NOMO-1 (cell line): ENCODE results near the gene AFF2.
"Not testable (repeated sequence)": the region's sequence is repeated elsewhere in the genome, so short reads cannot be mapped to it uniquely, and the experiment has no call there.

Experiments used
- DNase-seq, 2 experiments: peaks; one replicate each; lab custom pipeline; 2025; ENCODE audit not compliant: unreplicated experiment in 2 of 2; lab: John Stamatoyannopoulos, UW

AFF2 gene

DNA sequence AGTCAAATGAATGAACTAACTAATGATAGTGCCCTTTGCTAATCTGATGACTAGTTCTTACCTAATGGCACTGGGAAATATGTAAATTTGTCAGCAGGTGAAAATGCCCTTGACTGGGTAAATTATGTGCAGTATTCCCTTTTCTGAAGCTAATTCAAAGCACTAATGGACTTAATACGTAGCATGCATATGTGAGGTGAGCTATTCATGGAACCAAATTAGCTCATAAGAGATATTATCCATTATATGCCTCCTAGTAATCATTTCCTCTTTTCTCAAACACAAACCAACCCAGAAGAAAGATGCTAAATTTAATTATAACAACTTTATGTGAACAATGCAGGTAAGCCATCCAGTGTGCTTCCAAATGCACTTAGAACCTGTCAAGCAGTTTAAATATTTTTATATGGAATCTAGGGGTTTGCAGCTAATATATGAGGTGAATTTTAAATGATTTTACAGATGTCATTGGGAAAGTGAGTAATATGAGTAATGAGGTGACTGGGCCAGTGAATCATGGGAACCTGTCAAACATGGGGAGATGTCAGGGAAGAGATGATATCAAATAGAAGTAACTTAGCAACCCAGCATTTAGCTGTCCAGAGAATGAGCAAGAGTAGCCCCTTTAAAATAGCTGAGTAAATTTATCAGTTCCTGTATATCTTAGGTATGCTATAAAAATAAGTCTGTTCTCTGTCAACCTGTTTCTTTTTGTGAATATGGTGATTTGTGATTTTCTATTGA, 315.0 kb downstream of the AFF2 start:
- peak in 1 of 2 experiments; percentile 18 for DNase-seq

DNA sequence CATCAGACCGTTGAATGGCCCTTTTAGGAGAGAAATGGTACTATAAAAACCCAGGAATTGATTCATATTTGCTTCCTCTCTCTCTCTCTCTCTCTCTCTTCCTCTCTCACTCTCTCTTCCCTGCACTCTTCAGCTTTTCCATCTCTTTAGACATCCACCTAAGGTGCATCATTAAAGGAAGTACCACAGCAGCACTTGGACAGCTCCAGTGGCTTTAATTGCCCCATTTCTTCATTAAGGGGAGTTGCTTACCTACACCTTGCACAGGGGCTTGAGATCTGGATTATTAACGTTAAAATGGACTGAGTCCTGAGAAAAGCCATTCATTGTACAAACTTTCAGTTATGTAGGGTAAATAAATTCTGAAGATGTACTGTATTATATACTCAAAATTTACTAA, 323.6 kb downstream of the AFF2 start:
- DNase-seq: no peak

DNA sequence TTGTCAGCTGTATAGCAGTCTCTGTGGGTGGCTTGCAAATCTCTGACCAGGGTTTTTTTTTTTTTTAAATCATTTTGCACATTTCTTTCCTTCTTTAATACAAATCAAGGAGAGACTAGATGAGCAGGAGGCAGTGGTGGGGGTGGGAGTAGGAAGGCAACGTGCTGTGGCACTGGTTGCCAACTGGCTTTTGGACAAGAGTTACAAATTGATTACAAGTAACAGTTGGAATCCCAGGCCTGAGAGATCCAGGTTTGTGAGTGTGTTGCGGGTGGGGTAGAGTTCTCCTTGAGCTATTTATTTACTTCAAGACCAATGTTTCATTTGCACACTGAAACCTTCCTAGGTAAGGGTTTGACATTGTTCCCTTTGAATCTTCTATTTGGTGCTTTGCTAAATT, 325.3 kb downstream of the AFF2 start:
- DNase-seq: no peak

DNA sequence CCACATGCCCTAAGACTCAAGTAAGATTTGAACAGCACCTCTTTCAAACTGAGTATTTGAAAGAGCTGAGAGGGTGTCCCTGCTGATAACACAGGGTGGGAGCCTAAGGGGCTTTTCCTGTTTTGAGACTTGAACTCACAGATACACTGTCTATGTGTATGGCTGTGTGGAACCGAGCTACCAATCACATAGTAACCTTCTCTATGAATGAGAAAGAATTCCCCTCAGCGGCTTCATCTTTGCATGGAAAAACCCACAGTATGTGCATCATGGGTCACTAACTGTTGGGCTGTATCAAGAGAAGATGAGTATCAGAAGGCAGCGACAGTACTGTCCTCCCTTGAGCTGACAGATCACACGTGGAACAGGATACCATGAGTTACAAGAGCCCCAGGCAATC, 336.3 kb downstream of the AFF2 start:
- no peak for DNase-seq

DNA sequence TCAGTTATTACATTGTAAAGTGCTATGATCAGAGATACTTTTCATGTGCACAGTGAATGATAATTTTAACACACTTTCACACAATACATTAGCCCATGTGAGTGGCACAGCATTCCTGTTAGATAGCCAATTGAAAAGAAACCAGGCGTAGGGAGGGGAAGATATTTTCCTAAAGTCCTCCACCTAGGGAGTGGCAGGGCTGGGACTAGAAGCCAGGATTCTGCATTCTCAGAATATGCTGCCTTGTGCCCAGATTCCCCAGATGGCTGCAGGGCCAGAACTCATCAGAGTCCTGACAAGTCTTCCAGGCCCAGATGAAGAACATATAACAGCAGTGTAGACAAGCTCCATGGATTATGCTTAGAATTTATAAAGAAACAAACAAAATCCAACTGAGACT, 350.2 kb downstream of the AFF2 start:
- DNase-seq: no peak

DNA sequence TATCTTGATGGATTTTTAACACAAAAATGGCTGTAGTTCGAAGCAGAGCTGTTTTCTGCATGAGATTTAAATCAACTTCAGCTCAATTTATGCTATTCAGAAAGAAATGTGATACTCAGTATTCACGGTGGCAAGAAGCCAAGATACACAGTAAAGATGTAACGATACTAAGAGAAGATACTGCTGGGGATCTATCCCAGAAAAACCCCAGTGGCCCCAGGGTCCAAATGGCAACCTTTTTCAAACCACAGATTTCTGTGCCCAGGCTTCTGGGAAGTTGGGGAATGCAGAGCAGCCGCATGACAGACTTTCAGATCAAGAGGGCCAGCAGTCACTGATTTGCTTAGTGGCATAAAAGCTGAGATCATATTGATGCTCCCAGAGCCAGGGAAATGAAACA, 353.9 kb downstream of the AFF2 start:
- no peak for DNase-seq

DNA sequence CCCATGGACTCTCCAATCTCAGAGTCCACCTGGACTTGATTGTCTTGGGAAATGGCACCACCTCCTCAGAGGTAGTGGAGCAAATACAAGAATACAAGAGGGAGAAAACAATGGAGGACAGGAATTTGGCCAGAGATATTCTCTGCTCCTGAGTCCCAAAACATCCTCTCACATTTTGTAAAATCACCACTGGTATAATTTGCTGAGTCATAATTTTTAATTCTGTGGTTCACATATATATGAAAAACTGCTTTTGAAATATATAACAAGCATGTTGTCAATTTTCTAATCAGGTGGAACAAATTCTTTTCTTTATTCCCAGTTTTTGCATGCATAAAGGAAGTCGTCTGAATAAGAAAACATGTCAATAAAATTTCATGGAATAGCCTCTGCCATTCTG, 356.1 kb downstream of the AFF2 start:
- DNase-seq: no peak

DNA sequence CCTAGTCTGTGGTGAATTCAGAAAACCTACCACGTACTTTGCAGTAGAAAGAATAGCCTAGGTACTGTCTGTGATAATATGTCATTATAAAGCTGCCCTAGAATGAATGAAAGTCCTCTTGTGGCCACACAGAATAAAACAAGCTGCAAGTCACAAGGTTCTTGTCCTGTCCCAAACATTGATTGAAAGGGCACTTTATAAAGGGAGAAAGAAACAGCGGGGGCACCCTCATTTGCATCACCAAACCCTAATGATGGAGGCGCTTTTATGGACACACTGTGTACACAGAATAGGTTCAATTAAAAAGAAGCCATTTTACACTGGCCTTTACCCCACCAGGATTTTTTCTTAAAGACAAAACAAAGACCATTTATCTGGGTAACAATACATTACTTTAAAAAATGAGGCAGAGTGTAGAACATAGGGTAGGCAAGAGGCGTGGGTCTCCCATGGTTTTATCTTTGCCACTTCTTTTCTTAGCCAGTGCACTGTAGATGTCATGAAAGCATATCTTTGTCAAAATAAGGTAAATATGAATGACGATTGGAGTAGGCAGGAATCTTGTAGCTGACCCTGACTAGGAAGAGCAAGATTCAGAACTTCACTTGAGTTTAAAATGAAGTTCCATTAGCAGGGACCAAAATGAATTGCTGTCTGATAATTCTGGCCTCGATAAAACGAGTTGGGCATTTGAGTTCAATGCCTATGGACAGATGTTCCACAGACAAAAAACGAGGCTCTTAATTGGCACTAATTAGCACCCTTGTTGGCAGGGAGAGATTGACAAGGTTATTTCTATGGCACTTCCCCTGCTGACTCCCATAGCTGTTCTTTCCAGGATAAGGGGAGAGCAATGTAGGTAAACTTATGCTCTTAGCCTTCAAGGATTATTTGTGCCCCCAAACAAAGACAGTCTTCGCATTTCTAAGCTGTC, 365.1 kb downstream of the AFF2 start:
- no peak for DNase-seq

DNA sequence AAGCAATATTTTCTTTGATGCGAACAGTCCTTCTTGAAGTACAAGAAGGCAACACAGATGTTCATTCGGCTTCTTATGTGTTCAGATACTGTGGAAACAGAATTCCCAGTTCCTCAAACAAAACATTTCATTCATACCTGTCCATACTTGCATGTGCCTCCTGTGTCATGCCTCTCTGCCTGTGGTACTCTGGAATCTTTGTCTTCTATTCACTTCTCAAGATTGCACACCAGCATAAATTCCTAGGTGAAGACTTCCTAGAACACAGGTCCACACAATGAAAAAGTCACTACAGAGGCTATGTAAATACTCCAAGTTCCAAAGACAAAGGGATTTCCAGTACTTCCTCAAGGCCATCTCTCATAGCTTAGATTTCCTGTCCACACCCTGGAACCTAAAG, 367.2 kb downstream of the AFF2 start:
- no peak for DNase-seq

DNA sequence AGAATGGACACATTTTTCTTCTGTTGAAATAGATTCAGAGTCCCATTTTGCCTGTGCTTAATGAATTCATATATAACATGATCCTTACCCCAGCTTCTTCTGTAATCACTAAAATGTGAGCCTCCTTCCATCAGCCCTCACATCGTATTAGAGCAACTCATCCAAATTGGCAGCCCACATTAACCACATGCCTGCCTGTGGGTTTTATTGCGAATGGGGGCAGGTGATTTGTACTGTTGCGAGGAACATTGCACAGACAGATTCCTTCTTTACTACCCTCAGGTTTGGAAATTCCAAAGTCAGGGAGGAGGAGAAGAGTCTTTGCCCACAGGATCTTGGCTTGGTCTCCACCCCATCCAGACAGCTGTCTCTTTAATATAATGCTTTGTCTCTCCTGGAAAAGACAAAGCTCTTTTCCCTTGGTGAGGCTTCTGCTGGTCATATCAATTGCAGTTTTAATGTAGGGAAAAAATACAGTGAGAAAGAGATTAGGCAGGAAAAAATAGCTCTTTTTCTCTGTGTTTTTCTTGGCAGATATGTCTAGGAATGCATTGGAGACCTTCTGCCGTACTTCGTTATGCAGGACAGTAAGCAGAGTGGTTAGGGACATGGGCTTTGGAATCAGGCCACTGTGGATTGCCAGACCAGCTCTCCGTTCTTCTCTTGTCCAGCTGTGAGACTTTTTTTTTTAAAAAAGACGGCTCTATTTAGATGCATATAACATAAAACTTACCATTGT, 371.2 kb downstream of the AFF2 start:
- no peak for DNase-seq

DNA sequence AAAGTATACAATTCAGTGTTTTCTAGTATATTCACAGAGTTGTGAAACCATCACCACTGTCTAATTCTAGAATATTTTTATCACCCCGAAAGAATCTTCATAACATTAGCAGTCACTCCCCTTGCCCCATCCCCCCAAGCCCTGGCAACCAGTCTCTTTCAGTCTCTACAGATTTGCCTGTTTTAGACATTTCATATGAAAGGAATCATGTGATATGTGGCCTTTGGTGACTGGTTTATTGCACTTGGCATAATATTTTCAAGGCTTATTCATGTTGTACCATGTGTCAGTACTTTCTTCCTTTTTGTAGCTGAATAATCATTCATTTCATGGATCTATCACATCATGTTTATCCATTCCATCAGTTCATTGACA, 371.7 kb downstream of the AFF2 start:
- no peak for DNase-seq

DNA sequence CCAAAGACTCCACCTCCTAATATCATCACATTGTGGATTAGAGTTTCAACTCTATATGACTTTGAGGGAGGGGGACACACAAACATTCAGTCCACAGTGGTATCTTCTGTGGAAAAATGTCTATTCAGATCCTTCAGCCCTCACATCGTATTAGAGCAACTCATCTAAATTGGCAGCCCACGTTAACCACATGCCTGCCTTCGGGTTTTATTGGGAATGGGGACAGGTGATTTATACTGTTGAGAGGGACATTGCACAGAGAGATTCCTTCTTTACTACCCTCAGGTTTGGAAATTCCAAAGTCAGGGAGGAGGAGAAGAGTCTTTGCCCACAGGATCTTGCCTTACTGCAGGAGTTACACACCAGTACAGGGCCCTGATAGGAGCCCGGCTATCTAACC, 372.5 kb downstream of the AFF2 start:
- DNase-seq: no peak

DNA sequence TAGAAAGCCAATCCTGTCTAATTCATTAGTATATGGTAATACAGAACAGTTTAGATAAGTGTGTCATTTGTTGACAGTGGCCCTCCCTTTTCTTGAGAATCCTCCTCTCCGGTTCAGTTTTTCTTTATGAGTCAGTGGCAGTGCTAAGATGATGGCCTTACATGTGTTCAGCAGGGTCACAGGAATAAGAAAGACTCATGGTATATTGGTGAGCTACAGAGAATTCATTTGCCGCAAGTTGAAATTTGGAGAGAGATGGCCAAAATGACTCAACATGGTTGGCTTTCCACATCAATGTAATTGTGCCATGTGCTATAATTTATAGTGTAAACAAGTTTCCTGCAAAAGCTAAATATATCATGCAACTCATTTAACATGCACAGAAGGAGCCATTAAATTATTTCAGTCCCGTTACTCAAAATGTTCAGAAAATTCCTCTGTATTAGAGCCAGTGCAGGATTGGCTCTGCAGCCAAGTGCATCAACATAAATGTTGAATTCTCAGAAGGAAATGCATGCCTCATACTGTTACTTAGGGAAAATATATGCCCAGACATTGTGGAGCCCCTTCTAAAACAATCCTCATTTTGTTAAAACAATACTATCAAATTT, 374.3 kb downstream of the AFF2 start:
- DNase-seq: no peak

DNA sequence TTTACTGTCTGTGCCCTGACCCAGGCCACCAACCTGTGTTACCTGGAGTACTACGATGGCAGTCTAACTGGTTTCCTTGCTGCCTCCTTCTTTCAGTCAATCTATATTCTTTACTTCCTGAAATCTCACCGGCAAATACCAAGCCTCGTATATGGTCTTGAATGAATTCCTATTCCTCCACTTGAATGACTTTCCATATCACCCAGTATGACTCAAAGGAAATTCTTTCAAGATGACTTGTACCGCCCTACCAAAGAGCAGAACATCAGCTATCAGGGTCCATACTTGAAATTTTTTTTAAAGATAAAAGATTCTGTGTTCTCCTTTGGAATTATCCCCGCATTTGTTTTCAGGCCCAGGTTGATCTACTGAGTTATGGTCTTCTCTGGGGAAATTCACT, 378.0 kb downstream of the AFF2 start:
- DNase-seq: no peak

DNA sequence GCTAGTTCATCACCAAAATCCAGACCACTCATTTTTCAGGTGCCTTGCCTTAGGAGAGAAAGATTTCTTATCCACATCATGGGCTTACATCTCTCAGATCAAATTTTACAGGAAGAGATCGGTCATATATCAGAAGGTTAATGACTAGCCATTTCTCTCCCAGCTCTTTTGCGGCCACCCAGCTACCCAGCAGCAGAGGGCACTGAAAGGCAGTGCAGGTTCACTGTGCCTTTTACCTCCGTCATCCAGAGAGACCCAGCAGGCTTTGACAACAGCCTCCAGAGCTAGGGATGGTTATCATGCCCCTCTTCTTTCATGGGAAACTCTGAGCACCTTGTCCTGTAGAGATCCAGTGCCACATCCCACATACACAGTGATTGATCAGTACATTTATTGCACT, 384.8 kb downstream of the AFF2 start:
- no peak for DNase-seq

DNA sequence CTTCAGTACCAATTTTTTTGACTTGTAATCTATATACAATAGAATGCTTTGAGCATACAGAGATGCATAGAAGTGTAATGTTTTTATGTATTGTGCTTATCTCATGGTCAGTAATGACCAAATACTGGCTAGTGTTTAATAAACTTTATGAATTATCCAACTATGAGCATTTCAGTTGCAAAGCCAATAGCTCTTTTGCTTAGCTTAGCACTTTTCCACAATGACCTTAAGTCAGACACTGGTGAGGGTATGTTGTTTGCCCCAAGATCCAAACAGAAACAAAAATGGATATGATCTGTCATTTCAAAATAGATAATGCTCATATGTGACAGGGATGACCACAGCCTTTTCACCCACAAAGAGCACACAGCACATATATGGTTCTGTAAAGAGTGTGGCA, 393.0 kb downstream of the AFF2 start:
- DNase-seq: no peak

DNA sequence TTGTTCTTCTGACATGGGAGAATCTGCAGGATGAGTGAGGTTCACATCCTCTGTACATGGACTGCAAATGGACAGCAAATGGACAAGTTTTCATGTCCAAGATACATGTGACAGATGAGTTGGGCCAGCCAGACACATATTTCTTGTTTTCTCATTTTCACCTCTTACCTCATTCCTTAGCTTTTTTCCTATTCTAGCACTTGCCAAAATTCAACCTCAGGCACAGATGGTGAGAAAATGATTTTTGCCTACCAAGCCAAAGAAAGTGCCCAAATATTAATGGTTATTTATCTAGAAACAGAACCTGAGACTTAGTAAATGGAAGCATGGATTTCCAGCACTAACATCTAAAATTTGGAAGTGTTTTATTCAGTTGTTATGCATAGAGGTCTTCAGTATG, 402.2 kb downstream of the AFF2 start:
- no peak for DNase-seq

DNA sequence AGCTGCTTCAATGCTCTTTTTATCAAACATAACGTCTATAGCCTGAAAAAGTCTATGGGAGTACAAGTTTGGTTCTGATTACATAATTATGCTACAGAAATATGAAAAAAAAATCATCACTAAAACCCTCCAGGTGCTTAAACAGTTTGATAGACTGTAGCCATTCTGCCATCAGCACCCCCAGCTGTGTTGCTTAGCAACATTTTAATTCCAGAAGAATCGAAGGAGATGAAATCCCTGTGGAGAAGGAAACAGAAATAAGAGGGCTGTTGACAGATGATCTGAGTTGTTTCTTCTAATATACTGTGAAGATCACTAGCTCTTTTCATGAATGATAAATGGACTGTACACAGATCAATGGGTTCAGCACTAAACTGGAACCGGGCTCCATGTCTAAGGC, 402.8 kb downstream of the AFF2 start:
- no peak for DNase-seq

DNA sequence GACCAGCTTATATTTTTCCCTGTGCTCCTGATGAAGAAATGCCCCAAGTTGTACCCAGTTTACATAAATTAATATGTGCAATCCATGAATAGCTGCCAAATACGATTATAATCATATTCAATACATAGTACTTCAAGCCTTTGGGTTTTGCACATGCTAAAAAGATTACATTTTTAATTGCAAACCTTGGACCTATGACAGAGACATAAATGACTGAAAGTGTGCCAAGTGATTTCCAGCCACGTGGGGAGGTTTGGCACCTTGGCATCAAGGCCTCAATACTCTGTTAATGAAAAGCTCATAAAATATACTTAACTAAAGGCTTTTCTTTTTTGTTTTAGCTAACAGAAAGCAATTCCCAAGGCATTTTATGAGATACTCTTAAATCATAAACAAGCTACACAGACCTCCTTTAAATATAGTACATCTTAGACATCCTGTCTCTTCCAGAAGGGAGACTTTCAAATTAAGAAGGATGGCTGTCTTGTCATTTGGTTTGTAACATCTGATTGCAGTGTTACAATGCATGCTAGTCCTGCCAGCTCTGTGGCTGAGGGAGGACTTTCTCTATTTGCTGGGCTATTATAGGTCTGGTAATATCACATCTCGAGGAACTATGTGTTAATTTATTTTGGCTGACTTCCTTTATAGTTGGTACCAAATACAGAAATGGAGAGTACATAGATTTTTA, 404.1 kb downstream of the AFF2 start:
- no peak for DNase-seq

DNA sequence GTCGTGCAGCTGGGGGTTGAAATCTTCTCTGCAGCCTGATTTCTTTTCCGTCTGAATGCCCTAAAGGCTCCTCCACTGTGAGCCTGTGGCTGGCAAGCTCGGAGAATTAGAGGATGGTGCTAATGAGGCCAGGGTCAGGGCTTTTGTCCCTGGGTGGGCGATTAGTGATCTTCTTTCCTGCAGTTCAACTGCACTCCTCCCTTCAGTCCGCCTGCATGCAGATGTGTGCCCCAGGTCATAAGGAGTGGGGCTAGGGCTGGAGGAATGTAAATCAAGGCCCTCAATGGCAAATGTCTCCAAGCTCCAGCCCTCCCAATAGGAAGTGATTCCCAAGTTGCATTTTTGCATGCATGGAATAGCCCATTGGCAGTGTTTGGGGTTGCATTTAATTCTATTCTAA, 405.0 kb downstream of the AFF2 start:
- DNase-seq: no peak

DNA sequence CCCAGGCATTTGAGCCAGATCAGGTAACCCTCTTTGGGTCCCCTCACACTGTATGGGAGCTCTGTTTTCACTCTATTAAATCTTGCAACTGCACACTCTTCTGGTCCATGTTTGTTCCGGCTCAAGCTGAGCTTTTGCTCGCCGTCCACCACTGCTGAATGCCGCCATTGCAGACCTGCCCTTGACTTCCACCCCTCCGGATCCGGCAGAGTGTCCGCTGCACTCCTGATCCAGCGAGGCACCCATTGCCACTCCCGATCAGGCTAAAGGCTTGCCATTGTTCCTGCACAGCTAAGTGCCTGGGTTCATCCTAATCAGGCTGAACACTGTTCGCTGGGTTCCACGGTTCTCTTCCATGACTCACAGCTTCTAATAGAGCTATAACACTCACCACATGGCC, 406.2 kb downstream of the AFF2 start:
- not testable (repeated sequence) for DNase-seq
